Stimulated activated CD4-positive, alpha-beta T cell treated with anti-CD3 and anti-CD28 coated beads, Interleukin-12 subunit alpha, Interleukin-12 subunit beta, amount 100 ng/mL, for 4 hours (primary cell): ENCODE results near the gene SLAIN2.
"Not testable (repeated sequence)": the region's sequence is repeated elsewhere in the genome, so short reads cannot be mapped to it uniquely, and the experiment has no call there.

ENCODE experiments used
- DNase-seq: peaks from one replicate; pipeline ENCODE4 v3.0.0-alpha.2; 2020

SLAIN2 gene

DNA sequence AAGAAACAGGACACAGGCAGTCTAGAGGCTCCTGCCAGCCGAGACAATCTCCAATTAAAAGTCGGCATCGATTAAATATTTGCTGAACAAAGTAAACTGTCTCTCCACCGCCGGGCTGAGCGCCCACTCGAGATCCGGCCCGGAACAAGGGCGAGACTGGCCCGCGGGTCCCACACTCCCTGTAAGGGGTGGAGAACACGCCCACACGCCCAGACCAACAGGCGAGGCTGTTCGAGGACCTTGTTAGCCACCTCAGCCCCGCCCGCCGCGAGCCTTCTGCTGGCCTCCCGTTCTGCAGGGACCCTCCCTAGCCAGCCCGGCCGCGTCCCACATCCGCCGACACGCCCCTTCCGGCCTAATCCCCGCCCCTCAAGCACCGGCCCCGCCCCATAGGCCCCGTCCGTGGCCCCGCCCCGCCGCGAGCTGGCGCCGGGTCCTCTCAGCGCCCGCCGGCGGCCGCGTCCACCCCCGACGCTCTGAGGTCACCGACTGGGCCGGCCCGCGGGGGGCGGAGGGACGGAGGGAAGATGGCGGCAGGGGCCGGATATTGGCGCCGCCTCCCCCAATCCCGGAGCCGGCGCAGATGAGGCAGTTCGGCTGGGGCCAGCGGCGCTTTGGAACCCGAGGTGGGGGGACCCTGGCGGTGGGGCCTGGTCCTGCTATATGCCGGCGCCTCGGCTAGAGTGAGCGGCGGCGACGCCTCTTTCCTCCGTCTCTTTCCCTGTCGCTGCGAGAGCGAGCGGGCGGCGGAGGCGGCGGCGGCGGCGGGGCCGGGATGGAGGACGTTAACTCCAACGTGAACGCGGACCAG is at the start of gene SLAIN2:
SLAIN2 (plus strand) TSS at position 565 of the 811 bp plus-strand sequence; CDS start at position 776, 211 bp downstream.
- peak; percentile 99 for DNase-seq

DNA sequence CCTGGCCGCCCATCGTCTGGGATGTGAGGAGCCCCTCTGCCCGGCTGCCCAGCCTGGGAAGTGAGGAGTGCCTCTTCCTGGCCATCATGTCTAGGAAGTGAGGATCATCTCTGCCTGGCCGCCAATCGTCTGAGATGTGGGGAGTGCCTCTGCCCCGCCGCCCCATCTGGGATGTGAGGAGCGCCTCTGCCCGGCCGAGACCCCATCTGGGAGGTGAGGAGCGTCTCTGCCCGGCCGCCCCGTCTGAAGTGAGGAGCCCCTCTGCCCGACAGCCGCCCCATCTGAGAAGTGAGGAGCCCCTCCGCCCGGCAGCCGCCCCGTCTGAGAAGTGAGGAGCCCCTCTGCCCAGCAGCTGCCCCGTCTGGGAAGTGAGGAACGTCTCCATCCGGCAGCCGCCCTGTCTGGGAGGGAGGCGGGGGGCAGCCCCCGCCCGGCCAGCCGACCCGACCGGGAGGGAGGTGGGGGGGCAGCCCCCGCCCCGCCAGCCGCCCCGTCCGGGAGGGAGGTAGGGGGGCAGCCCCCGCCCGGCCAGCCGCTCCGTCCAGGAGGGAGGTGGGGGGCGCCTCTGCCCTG is 49.0 kb upstream of the SLAIN2 start:
- not testable (repeated sequence) for DNase-seq

DNA sequence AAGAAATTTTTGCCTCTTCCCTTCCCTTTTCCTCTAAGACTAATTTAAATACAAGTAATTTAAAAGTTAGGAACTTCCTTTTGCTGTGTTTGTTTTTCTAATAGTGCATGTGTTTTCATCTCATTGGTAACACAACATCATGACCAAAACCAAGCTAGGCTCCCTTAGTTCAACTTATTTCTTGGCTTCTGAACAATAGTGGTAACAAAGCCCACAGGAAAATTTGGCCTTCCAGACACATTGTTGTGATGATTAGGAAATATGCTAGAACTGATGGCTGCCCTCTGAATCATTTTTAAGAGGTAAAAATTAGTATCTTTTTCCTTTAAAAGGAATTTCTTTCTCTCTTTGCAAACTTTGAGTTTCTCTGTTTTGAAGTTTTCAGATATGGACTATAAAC is 46.2 kb upstream of the SLAIN2 start:
- no peak for DNase-seq

DNA sequence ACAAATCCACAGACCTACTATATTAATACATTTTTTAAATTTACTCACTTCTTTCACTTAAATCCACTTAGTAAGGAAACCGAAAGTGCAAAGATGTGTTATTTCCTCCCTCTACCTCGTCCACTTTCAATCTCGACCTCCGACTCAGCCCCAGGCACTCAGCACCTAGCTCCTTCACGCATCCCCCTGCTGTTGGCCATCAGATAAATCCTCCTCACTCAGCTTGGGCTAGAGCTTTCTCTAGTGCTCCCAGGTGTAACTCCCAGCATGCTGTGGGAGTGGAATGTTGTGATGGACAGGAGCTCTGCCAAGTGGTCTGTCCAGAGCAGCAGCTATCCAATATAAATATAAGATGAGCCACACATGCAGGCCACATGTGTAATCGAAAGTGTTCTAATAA is 45.0 kb upstream of the SLAIN2 start:
- DNase-seq, result no peak

DNA sequence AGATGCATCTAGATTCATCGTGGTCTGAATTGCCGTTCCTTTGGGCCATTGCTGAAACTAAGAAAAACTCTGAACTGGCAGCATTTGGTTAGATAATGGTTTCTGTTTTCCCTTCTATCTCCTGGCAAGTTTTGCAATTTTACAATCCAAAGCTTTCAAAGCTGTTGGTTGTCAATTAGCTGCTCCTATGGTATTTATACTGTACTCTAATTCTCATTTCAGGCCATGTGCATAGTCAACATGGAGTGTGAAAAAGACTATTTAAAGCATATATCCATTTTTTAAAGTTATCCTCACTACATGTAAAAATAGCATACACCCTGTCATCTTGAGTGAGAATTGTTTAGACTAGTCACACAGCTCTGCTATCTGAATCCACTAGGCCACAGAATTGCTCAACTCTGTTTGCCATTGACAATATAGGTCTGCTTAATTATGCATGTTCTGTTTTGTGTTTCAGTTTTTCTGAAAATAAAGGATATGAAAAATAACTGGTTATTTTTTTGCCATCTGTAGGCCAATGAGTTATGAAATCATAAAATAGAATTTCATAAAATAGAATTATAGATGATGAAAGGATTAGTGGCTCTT is 44.0 kb upstream of the SLAIN2 start:
- DNase-seq, result no peak

DNA sequence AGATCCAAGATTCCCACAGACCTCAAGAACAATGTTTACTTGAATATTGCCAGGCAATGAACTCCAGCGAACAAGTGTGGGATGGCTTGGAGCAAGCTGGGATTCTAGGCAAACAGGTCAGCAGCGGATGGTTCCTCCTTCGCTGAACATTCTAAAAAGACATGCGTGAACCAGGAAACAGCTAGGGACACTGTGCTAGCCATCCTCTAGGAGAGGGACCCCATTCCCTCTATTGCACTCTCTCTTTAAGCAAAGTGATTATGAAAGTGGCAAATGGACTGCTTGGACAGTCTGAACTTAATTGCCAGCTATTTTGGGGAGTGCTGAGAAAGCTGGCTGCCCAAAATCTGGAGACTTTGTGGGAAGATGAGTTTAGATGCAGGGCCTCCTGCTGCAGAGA is 41.8 kb upstream of the SLAIN2 start:
- no peak for DNase-seq

DNA sequence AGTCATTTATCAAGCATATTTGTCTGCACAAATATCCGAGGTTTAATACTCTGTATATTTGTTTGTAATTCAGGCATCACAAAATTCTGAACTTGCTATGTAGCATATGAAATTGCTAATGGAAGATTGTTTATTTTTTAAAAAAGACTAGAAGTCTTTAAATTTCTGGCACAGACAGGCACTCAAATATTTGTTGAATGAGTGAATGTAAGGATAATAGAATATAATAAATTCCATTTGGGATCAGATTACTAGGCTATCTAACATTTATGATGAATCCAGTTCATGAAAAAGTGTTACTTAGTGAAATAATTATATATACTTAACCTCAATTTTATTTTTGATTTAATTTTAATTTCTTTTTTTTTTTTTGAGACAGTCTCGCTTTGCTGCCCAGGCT is 41.3 kb upstream of the SLAIN2 start:
- no peak for DNase-seq

DNA sequence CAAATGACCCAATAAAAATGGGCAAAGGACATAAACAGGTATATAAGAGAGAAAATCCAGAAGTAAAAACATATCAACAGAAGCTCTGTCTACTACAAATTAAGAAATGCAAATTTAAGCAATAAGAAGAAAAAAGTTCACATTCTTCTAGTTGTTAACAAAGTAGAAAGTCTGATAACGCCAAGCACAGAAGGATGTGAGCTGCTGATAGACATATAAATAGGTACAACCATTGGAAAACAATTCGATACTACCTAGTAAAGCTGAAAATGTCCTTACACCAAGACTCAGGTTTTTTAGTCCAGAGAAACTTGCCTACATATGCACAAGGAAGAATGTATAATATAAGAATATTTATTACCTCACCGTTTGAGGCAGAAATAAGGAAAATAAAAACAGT is 35.8 kb upstream of the SLAIN2 start:
- no peak for DNase-seq

DNA sequence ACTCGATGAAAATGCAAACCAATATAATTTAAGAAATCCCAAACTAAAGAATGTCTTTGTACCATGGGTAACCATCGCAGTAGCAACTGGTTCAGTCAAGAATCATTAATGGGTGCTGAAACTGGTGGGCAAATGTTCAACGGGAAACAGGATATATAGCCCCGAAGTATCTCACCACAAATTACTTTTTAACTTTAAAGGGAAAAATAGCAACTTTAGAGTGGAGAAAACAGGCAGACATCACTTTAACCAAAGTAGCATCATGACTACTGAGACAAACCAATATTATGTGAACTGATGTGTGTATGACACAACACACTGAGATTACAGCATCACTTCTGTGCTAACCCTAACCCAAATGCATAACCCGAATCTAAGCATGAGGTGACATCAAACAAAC is 33.8 kb upstream of the SLAIN2 start:
- DNase-seq, result no peak

DNA sequence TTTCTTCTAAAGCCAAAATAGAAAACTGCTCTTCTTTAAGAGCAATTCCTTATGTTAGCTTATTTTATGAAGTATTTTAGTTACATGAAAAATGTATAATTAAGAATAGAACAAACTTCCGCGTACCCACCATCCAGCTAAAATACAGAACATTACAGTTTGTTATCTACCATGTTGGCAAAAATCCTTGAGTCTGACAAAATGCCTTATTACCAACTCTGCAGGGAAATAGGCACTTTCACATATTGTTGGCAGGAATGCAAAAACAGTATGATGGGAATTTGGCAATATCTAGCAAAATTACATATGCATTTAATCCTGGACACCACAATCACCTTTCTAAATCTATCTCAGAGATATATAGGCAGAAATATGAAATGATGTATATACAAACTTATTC is 32.4 kb upstream of the SLAIN2 start:
- DNase-seq, result no peak

DNA sequence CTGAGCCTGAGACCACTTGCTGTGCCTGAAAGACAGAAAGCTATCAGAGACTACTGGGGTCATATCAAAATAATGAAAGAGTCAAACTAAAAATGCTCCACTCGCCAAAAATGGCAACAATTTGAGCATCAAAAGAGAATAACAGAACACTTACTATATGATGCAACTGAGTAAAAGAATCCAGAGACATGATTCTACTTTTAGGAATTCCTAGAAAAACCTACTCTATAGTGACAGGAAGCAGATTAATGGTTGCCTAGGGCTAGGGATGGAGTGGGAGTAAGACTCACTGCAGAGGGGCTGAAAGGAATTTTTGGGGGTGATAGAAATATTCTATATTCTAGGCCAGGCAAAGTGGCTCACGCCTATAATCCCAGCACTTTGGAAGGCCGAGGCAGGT is 29.4 kb upstream of the SLAIN2 start:
- DNase-seq, result no peak

DNA sequence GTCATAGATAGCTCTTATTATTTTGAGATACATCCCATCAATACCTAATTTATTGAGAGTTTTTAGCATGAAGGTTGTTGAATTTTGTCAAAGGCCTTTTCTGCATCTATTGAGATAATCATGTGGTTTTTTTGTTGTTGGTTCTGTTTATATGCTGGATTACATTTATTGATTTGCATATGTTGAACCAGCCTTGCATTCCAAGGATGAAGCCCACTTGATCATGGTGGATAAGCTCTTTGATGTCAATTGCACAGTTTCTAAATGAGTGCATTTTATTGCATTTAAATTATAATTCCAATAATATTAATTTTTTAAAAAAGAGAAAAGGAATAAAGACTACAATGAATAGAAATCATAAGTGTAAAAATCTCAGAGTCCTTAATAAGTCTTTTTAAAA is 26.6 kb upstream of the SLAIN2 start:
- DNase-seq, result not testable (repeated sequence)

DNA sequence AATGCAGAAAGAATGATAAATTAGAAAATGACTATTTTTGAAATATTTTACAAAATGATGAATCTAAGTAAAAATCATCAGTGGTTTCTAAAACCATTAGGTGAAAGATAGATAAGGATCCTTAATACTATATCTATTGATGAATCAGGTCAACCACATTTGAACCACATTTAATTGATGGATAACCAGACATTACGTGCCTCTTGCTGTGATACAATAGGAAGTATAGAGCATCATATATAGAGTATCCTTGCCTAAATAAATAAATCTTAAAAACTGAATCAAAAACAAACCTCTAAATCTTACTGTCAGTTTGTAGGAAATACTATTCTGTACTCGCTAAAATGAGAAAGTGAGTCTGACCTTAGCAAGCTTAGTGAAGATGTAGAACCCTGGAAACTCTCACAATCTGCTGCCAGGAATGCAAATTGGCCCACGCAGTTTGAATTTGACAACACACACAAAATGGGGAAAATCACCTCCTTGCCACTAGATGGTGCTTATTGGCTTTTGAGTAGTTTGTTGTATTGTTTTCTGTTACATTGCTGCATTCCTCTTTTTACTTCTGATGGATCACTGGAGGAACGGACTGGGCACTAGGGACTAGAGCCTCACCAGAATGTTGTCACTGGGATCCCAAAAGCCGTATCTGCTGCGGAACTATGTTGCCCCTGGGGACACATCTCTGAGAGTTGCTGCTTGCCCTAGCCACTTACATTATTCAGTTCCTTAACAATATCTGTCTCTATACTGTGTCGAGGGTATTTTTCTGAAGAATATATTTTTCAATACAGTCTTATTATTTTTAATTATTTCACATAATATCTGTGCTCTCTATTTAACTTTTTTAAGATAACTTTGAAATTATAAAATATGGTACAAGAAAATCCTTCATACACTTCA is 25.4 kb upstream of the SLAIN2 start:
- DNase-seq, result no peak

DNA sequence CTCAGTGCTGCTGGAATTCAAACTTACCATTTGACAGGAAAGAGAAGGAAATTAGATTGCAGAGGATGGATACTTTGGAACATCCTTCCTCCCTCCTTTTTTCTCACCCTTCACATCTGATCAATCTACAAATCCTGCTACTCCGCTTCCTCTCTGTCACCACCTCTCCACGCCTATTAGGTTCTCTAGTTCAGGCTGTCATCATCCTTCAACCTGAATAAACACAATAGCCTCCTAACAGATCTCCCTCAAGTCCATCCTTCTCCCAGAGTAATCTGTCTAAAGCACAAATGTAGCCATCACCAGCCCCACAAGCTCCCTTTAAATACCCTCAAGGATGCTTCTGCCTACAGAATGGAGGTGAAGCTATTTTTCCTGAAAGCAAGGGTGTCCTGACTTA is 20.0 kb upstream of the SLAIN2 start:
- DNase-seq, result no peak

DNA sequence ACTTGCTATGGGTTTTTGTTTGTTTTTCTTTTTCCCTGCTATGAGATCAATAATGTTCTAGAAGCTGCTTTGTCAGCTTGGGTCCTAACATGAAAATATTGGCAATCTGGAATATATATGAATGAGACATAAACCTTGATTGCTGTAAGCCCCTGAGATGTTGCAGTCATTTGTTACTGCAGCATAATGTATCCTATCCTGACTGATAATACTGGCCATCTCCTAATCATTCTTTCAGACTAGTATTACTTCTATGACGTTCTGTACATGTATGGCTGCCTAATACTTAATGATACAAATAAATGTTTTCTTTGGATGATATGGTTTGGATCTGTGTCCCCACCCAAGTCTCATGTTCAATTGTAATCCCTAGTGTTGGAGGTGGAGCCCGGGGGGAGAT is 19.3 kb upstream of the SLAIN2 start:
- DNase-seq, result no peak

DNA sequence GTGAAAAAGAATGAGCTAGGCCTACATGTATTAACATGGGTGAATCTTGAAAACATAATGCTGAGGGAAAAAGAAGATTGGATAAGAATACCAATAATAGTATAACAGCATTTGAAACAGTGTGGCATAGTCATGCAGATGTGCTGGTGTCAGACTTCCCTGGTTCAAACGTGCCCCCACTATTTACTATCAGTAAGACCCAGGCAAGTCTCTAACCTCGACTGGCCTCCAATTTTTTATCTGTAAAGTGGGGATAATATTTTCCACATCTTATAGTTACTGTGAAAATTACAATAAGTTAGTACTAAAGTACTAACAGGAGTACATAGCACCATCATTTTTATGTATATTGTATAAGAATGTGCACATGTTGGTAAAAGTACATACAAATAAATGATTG is 17.0 kb upstream of the SLAIN2 start:
- no peak for DNase-seq

DNA sequence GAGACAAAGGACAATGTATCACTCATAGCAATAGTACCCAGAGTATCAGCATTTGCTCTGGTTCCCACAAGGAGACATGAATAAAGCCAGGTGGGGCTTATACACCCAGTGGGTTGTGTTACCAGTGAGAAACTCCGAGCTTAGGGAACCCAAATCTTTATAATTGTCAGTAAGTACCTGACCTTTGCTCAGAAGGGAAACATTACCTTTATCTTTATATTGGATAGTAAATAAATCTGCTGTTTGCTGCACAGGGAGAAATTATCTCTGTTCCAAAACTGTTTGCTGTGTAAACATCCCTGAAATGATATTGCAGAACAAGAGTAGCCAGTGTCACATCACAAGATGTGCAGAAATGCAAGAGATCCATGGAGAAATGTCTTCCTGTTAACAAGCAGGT is 12.1 kb upstream of the SLAIN2 start:
- DNase-seq, result no peak

DNA sequence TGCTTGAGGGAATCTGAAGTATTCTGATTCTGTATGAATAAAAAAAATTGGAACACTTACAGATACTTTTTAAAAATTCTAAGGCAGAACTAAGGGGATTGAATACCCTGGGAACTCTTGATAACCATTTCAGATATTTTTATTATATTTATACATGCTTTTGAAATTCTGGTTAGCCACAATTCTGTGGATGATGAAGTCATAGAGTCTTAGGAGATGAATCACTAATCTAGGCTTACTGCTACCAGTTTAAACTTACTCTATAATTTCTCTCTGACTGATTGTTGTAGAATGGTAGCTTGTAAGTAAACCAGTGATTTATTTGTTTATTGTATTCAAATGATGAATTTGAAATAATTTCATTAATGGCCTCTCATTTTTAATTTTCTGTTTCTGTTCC is 11.4 kb upstream of the SLAIN2 start:
- no peak for DNase-seq

DNA sequence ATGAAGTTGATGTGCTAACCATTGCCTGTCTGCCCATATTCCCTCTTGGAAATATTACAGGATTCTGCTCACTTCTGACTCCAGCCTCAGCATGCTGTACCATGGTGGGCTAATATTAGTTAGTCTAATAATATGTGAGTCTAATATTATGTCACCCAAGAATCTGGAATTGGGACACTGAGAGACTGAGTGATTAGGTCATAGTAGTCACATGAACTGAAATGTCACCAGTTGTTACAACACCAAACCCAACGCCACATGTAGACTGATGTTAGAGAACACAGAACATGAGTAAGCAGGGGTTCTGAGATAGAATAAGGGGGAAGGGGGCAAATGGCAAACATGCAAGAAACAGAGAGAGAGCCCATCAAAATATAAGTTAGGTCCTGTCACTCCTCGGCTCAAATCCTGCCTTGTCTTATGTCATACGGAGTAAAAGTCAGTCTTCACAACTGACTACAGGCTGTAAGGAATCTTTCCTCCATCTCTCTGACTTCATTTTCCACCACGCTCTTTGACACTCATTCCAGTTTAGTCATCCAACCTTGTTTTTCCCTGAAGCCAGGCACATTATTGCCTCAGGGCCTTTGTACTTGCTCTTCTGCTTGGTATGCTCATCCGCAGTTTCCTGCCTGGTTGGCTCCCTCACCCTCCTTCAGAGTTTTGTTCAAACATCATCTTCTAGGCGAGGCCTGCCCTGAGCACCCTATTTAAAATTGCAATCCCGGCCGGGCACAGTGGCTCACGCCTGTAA is 9.6 kb upstream of the SLAIN2 start:
- DNase-seq, result no peak

DNA sequence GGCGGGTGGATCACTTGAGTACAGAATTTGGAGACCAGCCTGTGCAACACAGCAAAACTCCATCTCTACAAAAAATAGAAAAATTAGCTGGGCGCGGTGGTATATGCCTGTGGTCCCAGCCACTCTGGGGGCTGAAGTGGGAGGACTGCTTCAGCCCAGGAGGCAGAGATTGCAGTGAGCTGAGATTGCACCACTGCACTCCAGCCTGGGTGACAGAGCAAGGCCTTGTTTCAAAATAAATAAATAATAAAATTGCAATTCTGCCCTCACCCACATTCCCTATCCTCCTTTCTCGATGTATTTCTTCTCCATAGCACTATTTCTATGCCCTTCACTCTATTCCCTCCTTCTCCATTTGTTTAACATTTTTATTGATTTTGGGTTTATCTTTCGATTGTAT is 8.7 kb upstream of the SLAIN2 start:
- no peak for DNase-seq

DNA sequence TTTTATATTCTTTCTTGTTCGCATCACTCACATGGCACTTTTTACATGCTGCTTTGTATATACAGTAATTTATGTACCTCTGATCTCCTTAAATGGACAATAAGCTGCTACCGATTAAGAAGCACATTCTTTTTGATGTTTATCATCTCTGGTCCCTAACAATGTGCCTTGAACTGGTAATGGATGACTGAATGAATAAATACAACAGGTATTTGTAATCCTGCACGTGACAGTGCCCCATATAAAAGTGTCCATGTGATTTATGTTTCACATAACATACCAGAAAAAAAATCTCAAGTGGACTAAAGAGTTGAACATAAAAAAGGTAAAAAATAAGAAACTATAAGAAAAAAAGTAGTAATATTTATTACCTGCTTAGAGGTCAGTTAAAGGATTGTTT is 7.7 kb upstream of the SLAIN2 start:
- DNase-seq, result no peak

DNA sequence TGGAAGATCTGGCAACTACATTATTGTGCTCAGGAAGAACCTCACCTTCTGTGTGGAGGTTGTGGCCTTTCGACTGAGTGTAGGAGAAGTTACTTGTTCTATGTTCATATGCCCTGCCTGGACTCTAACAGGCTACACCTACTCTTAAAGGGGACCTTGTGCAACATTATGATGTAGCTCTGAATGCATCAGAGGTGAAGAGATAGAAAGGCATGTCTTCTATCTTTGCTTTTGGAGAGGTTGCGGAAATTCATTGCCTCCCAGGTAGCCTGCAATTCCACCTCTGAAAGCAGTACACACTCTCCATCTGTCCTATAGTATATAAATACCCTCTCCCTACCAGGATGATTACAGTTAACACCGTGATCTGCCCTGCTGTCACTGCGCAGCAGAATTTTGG is 7.1 kb upstream of the SLAIN2 start:
- DNase-seq, result no peak

DNA sequence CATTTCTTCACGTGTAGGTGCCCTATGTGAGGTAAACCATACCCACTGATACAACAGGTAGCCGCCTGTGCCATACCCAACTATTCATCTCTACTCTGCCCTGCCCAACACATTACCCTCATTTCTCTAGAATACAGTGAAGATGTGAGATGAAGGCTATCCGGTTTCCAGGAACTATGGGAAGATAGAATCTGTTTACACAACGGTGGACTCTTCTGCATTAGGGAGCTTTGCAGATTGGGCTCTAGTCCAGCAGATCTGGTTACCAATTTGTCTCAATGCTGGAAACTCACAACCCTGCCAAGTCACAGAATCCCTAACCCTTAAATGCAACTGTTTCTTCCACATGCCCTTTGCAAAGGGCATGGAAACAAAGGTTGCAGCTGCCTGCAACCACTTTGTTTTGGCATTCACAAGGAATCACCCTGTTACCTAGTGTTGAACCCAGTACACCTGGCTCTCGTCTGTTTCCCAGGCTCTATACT is 6.4 kb upstream of the SLAIN2 start:
- DNase-seq, result no peak
